ENCODE data around the gene RUVBL1.

- TF ChIP-seq CTCF (conservative IDR thresholded peaks at IDR 0.05 in 1 of 2, IDR thresholded peaks at IDR 0.05 in 1 of 2; ENCODE audit: low read depth in 1 of 2, low read length in 2 of 2) (no peak), EZH2 (IDR thresholded peaks at IDR 0.05; ENCODE audit: low read length, missing control alignments) (no peak)
These were observed 26.0 kb upstream of the RUVBL1 start for GRCh38 chr3:128149650-128150049.

Measured in fibroblast of lung (primary cell).